DMS114 treated with DMSO at 0.1 percent for 48 hours (cell line): ENCODE measurements around the gene SLC2A6.

Experiments
- DNase-seq: peaks from one replicate; lab custom pipeline; 2025; ENCODE audit not compliant: unreplicated experiment; lab: John Stamatoyannopoulos, UW

The SLC2A6 gene, protein sequence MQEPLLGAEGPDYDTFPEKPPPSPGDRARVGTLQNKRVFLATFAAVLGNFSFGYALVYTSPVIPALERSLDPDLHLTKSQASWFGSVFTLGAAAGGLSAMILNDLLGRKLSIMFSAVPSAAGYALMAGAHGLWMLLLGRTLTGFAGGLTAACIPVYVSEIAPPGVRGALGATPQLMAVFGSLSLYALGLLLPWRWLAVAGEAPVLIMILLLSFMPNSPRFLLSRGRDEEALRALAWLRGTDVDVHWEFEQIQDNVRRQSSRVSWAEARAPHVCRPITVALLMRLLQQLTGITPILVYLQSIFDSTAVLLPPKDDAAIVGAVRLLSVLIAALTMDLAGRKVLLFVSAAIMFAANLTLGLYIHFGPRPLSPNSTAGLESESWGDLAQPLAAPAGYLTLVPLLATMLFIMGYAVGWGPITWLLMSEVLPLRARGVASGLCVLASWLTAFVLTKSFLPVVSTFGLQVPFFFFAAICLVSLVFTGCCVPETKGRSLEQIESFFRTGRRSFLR

DNA sequence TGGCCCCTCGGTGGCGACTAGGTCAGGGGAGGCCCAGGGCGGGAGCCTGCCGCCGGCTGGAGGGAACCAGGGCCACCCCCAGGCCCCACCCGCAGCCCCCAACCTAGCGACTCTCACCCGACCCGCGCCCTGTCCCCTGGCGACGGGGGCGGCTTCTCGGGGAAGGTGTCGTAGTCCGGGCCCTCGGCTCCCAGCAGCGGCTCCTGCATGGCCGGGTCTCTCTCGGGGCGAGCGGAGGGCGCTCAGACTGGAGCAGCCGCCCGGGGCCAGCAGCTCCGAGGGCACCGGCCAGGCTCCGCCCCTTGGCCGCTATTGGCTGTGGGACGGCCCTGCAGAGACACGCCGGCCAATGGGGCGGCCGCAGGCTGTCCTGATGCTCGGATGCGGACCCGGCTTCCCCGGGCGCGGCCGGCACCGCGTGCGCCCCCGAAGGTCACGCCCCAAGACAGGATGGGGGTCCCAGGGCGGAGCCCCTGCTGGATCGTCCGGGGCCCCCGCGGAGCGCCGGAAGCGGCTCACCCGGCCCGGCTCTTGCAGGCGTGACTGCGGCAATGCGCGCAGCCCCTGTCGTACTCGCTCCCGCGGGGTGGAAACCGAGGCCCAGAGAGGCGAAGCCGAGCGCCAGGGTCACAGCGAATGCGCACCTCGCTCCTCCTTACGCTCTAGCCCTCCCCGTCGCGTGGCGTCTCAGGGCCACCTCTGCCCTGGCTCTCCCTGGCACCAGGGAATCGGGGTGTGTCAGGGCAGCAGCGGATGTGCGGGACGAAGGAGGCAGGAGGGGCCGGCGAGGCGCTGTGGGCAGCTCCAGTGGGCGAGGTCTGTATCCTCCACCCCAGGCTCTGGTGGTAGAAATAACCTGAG is at the start of gene SLC2A6:
TSS of gene SLC2A6 (minus strand) at position 249 of the 861 bp plus-strand sequence. CDS start at position 209, 40 bp downstream.
- peak; percentile 35 for DNase-seq

DNA sequence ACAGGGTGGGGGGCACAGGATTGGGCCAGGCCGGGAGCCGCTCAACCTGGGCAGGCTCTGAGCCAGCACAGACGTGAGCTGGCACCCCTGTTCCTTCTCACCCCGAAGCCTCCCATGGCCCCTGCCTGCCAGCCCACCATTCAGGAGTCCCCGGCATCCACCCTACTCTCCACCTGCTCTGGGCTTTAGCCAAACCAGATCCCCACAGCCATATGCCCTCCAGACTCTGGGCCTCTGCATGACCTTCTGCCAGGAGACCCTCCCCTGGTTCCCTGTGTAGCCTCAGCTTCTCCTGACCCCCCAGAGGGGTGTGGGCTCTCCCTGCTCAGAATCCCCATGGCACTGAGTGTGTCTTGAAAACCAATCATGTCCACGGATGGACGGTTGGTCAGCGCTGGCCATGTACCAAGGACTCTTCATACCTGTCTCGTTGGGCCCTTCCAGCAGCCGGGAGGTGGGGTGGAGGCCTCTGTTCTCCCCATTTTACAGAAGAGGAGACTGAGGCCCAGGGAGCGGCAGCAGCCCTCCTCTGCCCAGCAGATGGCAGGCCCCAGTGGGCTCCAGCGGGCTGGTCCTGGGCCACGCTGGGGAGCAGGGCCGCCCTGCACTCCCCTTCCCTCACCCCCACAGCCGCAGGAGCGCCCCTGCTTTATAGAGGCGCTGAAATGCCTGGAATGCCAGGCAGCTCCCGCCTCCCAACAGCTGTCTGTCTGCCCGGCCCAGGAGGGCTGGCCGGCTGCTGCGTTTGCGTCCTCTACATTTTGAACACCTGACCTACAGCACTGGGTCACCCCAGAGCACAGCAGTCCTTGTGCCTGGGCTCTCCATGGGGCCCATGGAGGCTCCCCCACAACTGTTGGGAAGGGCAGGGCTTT is 49.3 kb upstream of the SLC2A6 start:
- DNase-seq = no peak

DNA sequence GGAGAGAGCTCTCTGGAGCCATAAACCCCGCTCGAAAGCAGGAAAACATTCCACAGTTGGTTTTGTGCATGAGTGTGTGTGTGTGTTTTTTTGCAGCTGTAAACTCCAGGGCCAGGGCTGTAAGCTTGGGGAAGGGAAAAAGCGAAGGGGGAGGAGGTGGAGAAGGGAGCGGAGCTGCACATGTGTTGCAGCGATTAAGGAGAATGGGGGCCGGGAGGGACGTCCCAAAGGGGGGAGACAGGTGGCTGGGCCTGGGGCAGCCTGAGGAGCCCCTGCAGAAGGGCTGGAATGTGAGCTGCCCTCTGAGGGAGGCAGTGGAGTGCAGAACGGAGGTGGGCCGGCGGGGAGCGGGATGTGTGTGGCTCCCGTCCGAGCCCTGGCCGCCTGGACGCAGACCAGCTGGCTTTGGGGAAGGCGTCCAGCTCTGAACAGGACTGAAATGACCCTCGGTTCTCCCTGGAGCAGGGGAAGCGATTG is 48.6 kb upstream of the SLC2A6 start:
- DNase-seq = no peak

DNA sequence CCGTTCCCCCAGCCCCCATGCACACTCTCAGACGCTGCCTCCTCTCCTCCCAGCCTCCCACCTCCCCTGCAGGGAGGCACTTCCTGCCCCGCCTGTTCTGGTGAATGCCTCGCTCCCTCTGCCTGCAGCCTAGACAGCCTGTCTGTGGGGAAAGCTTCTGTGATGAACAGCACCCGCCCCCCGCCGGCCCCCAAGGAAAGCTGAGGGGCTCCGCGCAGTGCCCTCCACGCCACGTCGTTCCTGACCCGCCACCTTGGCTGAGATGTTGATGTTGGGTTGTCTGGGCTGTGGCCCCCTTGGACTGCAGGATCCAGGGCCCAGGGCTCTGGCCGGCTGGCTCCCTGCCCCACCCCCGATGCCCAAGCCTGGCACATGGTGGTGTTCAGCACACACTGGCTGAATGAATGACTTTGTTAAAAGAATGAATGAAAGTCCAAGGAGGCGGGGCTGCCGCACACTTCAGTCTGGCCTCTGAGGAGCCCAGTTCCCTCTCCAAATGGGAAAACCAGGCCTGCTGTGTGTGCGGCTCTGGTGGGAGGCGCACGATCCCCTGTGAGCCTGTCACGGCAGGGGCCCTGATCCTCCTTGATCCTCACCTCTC is 47.9 kb upstream of the SLC2A6 start:
- no peak for DNase-seq

DNA sequence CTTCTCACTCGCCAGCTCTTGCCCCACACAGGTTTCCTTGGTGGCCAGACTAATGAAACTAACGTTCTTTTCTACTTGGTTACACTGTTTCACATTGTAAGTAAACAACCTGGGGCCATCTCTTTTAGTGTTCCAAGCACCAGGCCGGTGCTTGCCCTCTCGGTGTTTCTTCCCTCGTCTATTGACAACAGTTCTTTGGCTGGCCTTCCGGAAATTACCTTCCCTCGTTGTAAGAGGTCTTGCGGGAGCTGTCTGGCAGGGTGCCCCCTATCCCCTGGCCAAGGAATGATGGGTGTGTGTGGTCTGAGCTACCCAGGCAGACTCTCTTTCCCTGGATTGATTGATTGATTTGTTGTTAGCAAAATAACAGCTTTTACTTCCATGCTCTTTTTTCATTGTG is 46.8 kb upstream of the SLC2A6 start:
- no peak for DNase-seq

DNA sequence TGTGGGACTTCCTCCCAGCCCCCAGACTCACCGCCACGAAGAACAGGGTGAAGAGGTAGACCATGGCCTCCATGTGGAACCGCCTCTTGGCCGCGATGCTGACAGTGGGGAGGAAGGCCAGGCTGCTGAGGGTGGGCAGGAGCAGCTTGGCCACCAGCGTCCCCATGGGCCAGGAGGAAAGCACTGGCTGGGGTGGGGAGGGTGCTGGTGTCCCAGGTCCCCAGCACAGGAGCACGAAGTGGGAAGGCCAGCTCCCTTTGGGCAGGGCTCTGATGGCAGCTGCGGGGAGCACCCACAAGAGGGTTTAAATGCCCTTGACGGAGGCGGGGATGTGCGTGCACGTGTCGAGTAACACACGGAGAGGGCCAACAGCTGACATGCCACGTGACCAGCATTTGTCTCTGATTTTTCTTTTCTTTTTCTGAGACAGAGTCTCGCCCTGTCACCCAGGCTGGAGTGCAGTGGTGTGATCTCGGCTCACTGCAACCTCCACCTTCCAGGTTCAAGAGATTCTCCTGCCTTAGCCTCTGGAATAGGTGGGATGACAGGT is 45.9 kb upstream of the SLC2A6 start, which contains the start of gene MYMK:
TSS of gene MYMK (minus strand) at position 281 of the 550 bp plus-strand sequence. CDS start at position 166, 115 bp downstream.
- no peak for DNase-seq

DNA sequence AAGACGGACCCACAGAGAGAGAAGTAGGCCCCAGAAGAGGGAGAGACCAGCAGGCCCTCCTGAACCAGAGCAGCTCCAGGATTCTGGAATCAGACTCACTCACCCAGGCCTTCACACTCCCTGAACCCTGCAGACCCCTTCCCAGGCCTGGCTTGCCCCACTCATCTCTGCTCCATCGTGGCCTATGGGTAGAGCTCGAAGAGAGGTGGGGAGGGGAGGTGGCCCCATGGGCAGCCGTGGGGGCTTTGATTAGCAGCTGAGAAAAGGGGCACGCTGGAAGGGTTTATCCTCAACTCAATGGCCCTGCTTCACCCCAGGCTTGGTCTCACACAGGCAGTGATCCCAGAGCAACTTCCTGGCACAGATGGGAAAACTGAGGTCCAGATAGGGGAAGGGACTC is 45.2 kb upstream of the SLC2A6 start:
- DNase-seq = no peak

DNA sequence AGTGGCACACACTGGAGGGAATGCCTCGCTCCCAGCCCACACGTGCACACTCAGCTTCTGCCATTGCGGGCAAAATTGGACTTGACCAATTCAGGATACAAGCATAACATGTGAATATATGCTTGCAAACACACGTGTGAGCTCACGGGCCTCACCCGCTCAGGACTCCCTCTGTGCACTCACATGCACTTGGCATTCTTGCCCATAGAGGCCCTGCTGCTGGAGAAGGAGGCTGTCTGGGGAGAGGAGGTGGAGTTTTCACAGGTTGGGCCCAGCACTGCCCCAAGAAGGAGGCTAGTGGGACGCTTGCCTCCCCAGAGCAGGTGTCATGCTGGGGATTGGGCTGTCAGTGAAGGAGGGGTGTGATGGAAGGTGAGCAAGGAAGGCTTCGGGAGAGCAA is 44.2 kb upstream of the SLC2A6 start:
- no peak for DNase-seq

DNA sequence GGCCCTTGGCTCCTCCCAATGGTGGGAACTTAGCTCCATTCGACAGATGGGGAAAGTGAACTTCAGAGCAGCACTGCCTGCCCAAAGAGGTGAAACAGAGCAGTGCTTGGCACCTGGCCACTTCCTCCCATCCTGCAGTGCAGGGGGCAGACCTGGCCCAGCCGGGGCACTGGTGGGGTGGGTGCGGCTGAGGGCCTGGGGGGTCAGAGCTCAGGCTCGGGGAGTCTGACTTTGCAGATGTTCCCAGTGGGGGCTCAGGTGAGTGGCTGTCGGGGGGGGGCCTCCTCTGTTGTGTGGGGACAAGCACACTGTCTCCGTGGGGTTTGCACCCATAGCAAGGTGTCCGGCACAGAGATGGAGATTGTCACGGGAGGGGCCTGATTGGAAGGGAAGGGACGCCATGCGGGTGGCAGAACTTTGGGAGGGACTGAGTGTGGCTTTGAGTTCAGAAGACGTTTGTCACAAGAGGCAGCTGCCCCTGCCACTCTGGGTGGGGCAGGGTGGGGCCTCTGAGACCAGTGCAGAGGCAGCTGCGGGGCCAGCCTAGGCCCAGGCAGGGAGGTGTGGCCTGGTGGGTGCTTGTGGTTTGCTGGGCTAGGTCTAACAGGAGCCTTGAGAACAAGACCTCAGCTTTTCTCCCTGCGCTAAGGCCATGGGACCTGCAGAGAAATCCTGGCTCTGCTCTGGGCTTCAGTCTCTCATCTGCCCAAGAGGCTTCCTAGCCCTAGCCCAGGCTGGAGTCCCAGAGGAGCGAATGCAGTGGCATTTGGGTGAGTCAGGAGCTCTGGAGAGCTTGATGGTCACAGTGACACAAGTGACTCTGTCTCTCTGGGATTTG is 43.4 kb upstream of the SLC2A6 start:
- no peak for DNase-seq

DNA sequence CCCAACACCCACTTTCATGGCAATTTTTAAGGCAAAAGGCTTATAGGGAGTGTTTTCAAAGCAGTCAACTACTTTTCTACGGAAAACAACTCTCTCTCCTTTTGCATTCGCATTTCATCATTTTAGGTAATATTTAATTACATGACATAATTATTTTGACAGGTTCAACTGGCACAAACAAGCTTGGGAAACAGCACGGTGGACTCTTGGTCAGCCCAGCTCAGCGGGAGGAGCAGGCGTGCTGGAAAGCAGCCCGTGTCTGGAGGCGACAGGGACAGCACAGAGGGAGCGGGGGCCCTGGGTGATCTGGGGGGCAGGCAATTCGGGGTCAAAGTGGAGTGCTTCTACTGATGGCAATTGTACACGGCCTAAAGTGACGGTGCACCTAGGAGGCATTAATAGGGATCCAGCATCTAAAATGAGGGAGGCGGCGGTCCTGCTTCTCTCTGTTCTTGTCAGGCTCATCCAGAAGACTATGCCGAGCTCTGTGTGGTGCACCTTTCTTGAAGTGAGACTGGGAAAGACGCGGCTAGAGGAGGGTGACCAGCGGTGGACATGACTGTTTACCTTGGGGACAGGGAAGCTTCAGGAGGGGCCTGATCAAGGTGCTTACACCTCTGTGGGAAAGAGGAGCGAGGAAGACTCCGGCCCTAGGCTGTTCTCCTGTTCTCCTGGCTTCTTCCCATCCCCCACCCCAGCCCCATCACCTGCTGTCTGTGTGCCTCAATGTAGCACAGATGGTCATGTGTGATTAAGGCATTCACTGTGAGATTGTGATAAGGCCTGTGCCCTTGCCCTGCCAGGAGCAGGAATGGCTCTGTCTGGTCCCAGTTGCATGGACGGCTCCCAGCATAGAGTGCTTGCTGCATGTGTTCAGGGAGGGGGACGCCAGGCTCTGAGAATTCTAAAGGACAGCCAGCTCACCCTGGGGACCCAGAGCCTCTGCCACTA is 42.5 kb upstream of the SLC2A6 start:
- DNase-seq = no peak

DNA sequence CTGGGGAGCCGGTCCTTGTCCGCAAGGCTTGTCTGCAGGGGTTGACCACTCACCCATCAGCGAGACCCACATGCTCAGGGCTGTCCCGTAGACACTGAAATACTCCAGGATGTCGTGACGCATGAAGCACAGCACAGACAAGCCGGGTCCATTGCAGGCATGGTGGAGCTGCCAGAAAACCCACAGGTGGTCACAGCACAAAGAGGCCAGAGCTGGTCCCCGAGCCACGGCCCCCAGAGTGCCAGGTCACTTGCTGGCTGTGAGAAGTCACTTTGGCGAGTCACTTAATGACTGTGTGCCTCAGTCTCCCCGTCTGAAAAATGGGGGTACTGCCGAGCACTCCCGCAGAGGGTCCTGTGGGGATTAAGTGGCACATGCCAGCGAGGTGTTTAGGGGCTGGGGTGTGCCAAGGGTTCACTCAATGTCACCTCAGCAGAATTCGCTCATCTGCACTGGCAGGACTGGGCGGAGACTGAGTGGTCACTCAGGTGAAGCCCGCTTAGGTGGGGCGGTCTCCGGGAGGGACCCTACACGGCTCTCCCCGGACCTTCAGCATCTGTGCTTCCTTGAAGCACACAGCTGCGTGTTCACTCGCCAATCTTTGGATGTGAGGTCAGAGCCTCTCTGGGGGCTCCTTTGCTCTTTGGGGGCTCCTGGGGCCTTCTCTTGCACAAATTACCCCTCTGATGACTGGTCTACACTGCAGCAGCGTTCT is 41.4 kb upstream of the SLC2A6 start:
- DNase-seq = no peak

DNA sequence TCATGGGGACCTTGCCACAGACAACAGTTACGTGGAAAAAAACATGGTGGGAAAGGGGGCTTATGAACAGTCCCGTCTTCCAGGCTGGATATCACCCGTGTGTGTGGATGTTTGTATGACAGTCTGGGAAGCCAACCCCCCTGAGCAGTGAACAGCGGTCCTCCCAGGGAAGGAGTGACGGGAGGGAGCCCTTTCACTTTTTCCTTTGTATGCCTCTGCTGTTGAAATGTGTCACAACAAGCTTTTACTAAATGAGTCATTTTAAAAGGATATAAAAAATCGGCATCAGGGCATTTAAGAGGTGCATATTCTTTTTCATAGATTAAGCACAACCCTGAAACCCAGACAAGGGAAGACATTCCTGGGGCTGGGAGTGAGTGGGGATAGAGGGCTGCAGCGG is 40.8 kb upstream of the SLC2A6 start:
- DNase-seq = no peak

DNA sequence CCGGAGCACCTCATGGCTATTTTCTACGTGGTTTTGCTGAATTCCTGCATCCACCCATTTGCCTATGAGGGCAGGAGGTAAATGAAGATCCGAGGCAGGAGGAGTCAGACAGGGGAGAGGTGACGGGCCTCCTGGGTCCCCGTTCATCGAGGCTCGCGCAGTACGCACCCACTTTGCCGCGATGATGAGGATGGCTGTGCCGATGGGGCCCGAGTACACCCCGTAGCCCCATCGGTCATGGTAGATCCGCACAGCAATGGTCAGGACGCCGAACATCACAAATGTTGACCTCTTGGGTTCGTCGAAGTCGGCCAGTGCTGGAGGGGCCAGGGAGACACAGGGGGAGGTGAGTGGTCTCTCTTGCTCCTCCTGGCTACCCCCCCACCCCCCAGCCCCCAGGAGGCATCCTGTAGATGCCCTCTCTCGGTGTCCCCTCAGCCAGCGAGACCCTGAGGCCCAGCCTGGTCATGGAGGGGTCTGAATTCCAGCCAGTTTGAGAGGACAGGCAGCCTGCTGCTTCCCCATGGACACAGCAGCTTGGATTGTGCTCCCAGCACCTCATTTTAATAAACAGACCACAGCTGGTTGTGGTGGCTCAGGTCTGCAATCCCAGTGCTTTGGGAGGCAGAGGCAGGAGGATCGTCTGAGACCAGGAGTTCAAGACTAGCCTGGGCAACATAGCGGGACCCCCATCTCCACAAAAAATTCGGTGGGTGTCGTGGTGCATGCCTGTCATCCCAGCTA is 40.0 kb upstream of the SLC2A6 start:
- DNase-seq = no peak

DNA sequence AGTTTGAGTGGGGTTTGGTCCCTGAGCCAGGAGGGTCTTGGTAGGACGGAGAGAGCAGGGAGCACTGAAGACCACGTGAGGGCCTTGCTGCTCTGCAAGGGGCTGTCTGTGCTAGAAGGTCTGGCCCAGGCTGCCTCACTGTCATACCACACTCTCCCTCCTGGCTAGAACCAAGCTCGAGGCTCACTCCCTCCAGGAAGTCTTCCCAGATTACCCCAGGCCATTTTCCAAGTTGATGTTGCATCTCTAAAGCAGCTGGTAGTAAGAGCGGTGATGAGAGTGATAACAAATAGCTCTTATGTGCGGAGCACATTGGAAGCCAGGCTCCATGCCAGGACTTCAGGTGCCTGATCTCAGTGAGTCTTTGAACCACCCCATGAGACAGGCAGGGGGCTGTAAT is 39.3 kb upstream of the SLC2A6 start:
- DNase-seq = no peak

DNA sequence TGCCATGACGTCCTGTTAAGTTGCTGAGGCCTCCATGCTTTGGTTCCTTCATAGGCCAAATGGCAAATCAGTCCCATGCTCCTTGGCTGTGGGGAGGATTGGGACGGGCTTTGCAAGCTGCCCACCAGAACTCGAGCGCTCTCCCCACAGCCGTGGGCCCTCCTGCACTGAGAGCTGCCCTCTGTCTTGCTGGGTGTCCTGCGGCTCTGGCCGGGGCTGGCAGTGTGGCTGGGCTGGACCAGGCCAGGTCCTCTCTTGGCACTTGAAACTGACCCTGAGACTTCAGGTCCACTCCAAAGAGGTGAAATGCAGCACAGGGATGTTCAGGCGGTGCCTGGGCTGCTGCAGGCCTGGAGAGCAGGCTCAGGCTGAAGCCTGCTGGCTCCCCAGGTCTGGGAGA is 38.8 kb upstream of the SLC2A6 start:
- no peak for DNase-seq

DNA sequence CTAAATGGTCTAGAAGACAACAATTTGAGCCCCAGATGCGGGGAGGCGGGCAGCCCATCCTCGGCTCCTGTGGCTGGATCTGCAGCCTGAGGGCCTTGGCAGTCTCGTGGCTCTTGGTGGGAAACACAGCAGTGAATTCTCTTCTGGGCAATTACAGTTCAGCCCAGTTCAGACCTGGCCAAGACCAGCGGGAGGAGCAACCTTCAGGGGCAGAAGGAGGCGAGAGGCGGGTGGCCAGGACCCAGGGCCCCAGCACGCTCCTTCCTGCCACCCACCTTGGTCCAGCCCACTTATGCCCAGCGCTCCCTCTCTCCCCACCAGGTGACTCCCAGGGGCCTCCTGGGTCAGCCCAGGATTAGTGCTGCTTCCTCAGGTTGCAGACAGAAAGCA is 38.1 kb upstream of the SLC2A6 start:
- DNase-seq = no peak
